ENCODE results near the gene CNTNAP2.
A peak's percentile ranks its signal among the peaks of the same experiment; 100 is the strongest.

Gene CNTNAP2

DNA sequence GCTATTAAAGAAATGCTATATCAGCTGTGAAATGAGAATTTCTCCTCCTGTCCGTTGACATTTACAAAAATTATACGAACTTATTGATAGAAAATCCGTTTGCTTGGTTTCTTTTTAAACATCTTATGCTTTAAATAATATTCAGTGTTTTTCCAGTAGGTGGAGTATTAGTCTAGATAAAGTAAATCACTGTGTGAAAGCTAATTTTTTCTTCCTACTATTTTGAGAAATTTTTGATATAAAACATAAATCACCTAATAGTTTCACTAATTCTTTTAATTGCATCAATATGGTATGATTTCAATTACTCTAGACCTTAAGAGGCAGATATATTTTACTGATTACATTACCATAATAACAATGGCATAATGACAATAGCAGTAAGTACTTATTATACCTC, 2138.7 kb downstream of the CNTNAP2 start:
- no peak for DNase-seq (ENCODE audit: low read depth in 2 of 2)

DNA sequence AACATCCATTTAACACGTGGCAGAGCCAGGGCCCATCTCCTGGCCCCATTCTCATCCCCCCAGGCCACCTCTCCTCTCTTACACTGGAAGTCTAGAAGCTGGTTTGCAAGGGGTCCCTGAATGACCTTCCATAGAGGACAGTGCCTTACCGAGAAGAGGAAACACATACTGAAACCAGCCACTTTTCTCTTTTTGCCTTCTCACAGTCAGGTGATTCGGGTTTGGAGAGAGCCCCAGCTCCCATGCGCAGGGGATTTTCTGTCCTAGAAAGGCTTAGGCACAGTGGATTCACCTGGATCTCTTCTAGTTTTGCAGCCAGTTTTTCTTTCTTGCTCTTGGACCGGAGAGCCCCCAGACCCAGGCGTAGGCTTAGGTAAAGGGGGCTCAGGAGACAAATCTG, 2139.8 kb downstream of the CNTNAP2 start:
- no peak for DNase-seq (ENCODE audit: low read depth in 2 of 2)

DNA sequence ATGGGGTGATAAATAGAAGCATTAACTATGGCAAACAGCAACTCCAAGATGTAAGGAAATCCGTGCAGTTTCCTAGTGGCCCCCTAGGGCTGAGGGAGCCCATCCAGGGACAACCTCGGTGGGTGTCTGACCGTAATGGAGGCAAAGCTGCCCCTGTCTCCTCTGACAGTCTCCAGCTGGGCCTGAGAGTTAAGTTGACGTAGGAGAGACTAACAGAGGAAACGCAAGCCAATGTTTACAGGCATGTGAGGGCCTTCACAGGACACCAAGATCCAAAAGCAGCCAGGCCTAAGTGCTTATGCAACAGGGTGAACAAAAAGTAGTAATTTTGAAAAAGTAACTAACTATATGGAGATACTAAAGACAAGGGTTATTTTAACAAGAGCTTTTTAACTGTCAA, 2144.0 kb downstream of the CNTNAP2 start:
- no peak for DNase-seq (ENCODE audit: low read depth in 2 of 2)

DNA sequence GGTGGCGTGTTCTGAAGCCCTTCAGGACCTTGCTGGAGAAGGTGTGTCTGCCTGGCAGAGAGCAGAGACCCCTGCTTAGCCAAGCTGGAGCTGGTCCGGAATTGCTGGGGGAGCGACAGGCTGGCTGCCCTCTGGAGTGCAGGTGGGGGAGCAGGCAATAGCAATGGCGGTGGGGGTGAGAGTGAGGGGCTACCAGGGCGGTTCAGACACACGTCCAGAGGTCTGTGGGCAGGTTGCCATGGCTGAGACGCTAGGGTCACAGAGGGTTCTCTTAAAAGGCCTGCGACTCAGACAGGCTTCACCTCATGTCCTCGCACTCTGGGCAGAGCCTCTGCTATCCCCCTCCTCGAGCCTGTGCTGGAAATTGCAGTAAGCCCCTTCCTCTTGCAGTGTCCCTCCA, 2144.9 kb downstream of the CNTNAP2 start:
- no peak for DNase-seq (ENCODE audit: low read depth in 2 of 2)

DNA sequence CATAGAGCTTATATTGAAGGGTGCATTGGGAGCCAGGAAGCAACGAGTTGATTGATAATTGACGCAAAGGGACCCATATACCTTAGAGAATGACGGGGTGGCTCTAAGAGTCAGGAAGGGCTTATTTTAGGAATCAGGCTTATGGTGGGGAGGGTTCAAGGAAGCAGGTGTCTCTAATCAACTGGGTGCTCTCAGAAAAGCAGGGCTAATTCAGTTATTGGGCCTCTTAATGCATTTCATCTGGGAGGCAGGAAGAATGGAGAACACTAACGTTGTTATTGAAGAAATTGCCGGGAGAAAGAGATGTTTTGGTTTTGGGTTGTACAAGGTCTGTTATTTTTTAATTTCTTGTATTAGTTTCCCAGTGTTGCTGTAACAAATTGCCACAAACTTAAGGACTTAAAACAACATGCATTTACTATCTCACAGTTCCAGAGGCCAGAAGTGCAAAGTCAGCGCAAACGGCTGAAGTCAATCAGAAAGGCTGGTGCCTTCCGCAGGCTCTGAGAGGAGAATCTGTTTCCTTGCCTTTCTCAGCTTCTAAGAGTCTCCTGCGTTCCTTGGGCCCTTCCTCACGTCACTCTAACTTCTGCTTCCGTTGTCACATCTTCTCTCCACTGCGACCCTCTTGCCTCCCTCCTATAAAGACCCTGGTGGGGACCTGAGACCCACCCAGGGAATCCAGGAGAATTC, 2145.5 kb downstream of the CNTNAP2 start:
- DNase-seq (ENCODE audit: low read depth in 2 of 2): no peak

DNA sequence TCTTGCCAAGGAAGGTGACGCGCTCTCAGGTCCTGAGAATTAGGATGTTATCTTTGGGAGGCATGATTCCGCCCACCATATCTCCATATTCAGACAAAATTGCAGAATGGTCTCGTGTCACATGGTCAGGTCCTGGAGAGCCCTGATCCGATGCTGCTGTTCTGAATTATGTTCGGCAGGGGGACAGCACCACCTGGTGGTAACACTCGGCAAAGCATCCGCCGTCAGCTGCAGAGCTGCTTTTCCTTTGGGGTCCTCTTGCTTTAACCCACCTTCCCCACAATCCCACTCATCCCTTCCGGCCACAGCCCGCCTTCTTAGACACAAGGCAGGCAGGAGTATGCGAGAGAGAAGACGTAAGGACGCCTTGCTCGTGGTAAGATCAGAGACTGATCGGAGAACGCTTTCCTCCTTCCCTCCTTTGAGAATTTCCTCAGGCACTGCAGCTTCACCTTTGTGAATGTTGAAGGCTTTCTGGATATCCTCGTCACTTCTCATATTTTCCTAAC, 2146.2 kb downstream of the CNTNAP2 start:
- DNase-seq (ENCODE audit: low read depth in 2 of 2): peak; percentile 43 to 72

DNA sequence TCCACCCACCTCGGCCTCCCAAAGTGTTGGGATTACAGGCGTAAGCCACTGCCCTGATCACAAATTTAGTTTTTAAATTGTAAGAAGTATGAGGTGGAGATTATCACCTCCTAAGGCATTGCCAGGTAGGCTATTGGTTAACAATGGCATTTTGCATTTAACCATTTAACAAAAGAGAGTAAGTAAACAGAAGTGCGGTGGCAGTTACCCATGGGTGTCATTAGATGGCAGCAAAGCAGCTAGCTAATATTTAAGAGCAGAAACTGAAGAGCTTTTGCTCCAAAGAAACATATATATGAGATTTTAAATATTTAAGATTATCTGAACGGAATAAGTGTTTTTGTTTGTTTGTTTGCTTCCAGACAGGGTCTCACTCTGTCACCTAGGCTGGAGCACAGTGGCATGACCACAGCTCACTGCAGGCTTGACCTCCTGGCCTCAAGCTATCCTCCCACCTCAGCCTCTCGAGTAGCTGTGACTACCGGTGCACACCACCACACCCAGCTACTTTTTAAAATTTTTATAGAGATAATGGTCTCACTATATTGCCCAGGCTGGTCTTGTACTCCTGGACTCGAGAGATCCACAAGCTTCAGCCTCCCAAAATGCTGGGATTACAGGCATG, 2148.4 kb downstream of the CNTNAP2 start:
- DNase-seq (ENCODE audit: low read depth in 2 of 2): no peak

DNA sequence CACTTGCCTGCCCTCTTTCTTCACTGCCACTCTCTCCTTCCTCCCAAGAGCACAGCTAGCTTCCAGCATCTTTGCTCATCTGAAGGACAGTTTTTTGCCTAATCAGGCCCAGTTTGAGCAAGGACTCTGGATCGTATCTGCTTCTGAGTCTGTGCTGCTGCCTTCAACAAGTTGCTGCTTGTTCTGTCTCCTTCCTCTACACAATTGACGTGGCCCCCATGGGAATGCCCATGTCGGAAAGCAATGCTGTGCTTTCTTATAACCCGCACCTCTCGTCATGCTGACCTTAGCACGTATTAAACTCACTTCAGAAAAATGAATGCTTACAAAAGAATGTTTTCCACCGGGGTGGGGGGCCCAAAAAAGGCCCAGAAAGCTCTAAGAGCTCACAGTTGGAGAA, 2149.3 kb downstream of the CNTNAP2 start:
- DNase-seq (ENCODE audit: low read depth in 2 of 2): no peak

DNA sequence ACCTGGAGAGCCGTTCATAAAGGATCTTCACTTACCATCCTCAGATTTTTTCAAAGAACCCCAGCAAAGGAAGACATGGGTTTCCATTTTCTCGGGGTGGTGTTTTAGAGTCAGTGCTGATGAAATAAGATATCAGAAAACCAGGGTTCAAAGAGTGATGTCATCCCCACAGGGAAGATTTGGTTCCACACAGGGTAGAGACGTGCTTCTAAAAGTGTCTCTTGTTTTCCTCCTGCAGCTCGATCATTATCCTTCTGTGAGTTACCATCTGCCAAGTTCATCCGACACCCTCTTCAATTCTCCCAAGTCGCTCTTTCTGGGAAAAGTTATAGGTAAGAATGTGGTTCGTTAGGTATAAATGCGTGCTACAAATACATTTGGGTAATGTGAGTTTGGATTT, 2150.2 kb downstream of the CNTNAP2 start:
- no peak for DNase-seq (ENCODE audit: low read depth in 2 of 2)

DNA sequence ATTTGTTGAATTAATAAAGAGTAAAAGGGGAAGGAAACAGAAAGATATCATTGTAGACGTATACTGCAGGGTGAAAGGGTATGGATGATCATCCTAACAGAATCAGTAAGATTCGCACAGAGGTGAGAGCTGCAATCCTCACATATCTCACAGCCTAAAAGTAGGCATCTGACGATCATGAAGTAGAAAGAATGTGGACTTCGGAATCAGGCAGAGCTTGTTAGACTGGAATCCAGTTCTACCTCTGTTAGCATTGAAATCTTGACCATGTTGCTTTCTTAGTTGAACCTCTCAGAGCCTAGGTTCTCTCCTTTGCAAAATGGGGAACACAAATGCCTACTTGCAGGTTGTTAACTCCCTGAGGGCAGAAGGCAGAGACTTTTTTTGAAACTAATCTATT, 2154.0 kb downstream of the CNTNAP2 start:
- DNase-seq (ENCODE audit: low read depth in 2 of 2): no peak

DNA sequence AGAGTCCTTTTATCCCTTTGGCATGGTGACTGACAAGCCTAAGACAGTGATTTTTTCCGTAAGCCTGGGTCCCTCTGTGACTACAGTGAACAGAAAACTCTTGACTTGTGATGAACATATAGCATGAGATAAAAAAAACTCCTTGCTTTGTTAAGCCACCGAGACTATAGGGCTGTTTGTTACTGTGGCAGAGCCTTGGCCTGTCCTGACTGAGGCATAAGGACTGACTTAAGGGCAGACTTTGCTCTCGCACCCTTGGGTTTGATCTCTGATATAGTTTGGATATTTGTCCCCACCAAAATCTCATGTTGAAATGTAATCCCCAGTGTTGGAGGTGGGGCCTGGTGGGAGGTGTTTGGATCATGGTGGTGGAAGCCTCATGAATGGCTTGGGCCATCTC, 2157.5 kb downstream of the CNTNAP2 start:
- no peak for DNase-seq (ENCODE audit: low read depth in 2 of 2)

DNA sequence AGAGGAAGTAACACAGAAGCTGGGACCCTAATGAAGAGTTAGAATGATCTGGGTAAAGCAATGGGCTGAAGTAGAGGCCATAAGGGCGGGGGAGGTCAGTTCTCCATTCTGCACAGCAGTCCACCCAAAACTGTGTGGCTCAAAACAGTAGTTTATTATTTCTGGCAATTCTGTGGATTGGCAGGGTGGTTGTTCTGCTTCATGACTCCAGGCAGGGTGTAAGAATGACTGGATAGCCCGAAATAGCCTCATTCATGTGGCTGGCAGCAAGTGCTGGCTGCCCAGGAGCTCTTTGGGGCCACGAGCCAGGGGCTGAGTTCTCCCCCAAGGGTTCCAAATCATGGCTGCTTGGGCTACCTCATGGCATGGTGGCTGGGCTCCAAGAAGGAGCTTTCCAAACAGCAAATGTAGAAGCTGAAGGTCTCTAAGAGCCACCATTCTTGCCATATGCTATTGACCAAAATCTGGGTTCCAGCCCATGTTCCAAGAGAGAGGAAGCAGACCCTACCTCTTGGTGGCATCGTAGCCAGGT, 2158.8 kb downstream of the CNTNAP2 start:
- DNase-seq (ENCODE audit: low read depth in 2 of 2): no peak

DNA sequence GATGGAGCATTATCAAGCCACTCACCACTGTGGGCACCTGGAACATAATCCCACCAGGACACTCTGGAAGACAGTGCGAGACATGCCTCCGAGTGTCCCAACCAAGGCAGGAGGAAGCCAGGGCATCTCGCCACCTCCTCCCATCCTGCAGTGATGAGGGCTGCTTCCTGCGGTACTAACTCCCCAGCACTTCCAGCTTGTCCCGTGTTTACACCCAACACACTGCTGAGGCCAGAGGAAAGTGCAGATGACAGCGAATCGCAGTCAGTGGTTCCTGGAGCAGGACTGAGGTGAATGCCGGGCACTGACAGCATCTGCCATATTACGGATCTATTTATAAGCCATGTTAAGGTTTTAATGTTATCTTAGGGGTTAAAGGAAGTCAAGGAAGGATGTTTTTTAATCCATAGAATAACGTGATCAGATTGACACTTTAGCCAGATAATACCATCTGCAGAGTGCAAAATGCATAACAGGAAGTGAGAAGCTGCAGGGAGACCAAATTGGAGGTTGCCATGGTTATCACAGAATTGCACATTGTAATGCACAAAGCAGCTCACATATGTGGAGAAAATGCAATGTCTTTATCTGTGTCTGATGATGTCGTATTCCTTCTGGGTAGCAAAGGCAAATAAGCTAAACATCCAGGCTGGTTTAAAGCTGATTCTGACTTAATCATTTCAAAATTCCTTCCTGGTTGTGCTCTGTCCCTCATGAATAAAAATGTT, 2159.9 kb downstream of the CNTNAP2 start:
- DNase-seq (ENCODE audit: low read depth in 2 of 2): no peak

DNA sequence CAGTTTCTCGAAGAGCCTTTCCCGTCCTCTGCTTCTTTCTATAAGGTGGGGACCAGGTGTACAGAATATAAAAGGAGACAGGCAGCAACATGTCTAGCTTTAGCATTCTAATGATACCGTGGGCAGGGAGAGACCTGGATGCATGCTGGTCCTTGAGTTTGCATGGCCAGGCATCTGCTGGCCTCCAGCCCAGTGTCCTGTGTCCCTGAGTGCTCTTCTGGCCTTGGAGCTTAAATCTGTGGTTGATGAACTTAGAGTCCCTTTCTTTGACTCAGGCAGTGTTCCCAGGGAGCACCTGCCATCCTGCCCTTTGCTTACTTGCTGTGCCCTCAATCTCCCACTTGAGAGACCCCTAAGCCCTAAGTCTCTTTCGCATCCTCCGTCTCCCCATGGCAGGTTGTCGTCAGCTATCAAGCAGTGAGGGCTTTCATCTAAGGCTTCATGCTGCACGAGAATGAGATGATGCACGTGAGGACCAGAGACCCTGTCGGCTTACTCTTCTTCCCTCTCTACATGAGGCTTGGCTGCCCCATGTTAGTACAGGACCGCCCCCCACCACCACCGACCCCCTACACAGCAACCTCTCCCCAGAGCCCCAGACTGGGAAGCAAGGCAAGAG, 2160.6 kb downstream of the CNTNAP2 start:
- DNase-seq (ENCODE audit: low read depth in 2 of 2): no peak

DNA sequence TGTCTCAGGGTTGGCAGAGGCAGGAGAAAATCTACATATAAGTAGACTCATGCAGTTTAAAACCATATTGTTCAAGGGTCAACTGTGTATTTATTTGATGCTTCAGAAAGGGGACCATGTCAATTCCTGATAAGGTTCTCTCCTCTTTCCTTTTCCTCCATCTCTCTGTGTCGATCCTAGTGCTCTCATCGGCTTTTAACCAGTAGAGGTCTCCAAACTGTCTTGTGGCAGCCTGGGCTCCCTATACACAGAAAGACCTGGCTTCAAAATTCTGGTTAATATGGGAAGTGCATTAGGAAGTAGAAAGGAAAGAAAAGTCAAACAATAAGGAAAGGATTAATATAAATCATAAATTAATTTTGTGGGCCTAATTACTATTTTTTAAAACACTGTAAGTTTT, 2169.5 kb downstream of the CNTNAP2 start:
- no peak for DNase-seq (ENCODE audit: low read depth in 2 of 2)

DNA sequence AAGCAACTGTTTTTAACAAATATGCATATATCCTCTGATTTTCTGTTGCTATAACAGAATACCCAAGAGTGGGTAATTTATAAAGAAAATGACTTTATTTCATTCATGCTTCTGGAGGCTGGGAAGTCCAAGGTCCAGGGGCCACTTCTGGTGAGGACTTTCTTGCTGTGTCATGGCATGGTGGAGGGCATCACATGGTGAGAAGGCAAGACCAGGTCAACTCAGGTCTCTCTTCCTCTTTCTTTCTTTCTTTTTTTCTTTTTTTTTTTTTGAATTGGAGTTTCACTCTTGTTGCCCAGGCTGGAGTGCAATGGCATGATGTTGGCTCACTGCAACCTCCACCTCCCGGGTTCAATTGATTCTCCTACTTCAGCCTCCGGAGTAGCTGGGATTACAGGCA, 2170.9 kb downstream of the CNTNAP2 start:
- DNase-seq (ENCODE audit: low read depth in 2 of 2): no peak

DNA sequence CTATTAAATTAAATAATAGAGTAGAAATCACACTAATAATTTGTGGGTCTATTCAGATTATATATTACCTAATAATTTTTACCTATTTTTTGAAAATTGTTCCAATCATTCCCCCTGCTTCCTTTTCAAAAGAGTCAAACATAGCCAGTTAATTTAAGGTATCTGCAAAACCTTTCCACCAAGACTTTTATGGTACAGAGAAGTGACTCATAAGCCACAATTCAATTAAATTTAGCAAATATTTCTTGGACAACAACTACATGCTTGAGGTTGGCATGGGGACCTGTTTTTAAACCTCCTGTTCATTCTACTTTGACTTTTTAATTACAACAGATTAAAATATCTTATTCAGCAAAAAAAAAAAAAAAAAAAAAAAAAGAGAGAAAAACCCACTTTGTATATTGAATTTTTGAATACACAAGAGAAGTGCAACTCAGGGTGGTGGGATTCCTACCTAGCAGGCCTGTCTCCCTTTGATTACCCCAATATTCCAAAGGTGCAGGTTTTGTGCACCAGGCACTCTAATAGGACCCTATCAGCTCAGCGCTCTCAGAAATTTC, 2172.1 kb downstream of the CNTNAP2 start:
- no peak for DNase-seq (ENCODE audit: low read depth in 2 of 2)

DNA sequence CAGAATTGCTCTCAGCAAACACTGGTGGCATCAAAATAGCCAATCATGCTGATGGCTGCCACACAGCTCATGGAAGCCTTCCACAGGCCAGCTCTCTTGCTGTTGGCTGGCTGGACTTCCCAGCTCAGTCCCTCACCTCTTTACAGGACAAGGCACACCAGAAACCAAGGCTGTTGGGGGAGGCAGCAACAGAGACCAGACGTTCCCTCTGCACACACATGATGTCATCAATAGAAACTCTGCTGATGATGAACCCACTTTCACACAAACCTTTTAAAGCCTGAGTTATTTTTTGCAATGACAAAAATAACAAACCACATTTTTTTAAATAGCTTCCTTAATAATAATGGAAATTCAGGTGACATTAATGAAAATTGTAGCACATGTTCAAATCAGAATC, 2173.0 kb downstream of the CNTNAP2 start:
- no peak for DNase-seq (ENCODE audit: low read depth in 2 of 2)

DNA sequence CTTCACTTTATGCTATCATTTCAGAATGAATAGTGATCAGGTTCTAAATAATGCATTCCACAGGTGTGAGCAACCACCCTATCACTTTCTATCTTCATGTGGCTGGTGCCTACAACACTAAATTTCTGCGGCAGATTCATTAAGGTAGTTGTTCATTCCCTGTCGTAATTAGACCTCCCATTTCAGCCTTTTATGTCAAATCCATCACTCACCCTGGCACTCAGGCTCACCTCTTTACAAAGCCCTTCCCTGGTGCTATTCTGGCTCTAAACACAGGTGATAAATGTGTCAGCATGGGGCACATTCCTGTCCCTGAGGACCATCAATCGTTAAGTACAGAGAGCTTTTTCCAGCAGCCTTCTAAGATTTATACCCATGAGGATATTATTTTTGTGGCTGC, 2173.9 kb downstream of the CNTNAP2 start:
- DNase-seq (ENCODE audit: low read depth in 2 of 2): no peak

DNA sequence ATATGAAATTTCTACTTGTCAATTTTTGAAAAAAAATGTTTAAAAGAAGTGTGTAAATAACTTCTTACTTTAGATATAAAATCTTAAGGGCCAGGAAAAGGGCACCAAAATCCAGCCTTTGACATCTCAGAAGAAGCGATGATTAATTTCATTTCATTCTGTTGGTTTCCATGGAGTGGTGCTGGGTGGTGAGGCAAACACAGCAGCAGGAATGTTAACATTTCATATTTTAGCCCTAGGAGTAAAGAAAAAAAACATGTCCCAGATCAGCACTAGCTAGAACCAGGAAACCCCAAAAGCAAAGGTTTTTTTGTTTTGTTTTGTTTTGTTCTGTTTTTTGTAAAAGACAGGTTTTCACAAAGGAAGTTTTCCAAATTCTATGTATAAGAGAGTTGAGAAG, 2175.2 kb downstream of the CNTNAP2 start:
- no peak for DNase-seq (ENCODE audit: low read depth in 2 of 2)

DNA sequence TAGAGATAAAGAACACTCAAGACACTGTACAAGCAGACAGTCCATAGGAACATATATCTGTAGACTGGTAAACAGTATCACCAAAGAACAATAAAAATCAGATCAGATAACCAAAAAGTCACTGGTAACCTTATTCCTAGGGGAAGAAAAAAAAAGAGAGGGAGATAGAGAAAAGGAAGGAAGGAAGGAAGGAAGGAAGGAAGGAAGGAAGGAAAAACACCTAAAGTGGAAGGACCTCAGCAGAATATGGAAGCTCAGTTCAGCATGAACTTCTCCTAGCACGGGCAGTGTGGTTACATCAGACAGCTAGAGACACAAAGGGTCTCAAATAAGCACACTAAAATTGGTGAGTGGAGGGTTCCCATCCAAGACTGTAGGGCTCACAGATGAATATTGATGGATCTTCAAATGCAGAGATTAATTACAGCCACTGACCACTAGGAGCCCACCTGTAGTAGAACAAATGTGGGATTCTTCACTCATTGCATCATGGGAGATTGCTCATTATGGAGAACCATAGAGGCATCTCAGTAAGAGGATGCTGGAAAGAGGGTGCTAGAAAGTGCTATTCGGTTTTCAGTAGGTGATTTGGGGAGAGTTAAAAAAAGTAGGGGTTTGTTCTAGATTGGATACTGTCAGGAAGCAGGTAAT, 2180.5 kb downstream of the CNTNAP2 start:
- DNase-seq (ENCODE audit: low read depth in 2 of 2): no peak

All from stimulated activated CD4-positive, alpha-beta T cell treated with anti-CD3 and anti-CD28 coated beads, Interleukin-4, amount 100 ng/mL, for 48 hours (primary cell).